ENCODE data around the gene TMEM131L.

GRCh38 chr4:153480704-153481103 is 14.5 kb downstream of the TMEM131L start:
- TF ChIP-seq CTCF (optimal IDR thresholded peaks at IDR 0.05 in 1 of 3, IDR thresholded peaks at IDR 0.05 in 1 of 3, conservative IDR thresholded peaks at IDR 0.05 in 1 of 3; ENCODE audit: extremely low read depth in 1 of 3, insufficient read depth in 2 of 3, low read length in 3 of 3): no peak
- TF ChIP-seq EZH2 (IDR thresholded peaks at IDR 0.05; ENCODE audit: low read length): no peak

All from keratinocyte (primary cell).